Measurements from ENCODE around the gene SARS2. TPM values are rescaled to one million over a fixed set of nuclear protein-coding genes. Genes with fewer than 3 reads are reported as not detected.
A peak's percentile ranks its signal among the peaks of the same experiment; 100 is the strongest.

SARS2 gene
- total RNA-seq, 1 donor from 2014 or later, result 8.2 TPM

- no peak for TF ChIP-seq CTCF (IDR thresholded peaks at IDR 0.05; ENCODE audit: insufficient read depth, low read length, severe bottlenecking)
- H3K27me3 ChIP-seq (ENCODE audit: control insufficient read depth, insufficient read depth, low read length), result no peaks in the 10 kb centered on the region
- no peaks in the 10 kb centered on the region for H3K36me3 ChIP-seq (ENCODE audit: control insufficient read depth, insufficient read depth, low read length)
- no peak for DNase-seq (ENCODE audit: low read depth)
- H3K4me3 ChIP-seq (ENCODE audit: low read depth, low read length), result no peak overlapping the region
- FAIRE-seq, result no peak
These were observed 29.1 kb upstream of the SARS2 start for GRCh38 chr19:38959618-38960017.

- no peak for TF ChIP-seq CTCF (IDR thresholded peaks at IDR 0.05; ENCODE audit: insufficient read depth, low read length, severe bottlenecking)
- DNase-seq (ENCODE audit: low read depth) (no peak), FAIRE-seq (no peak)
- H3K4me3 ChIP-seq (ENCODE audit: low read depth, low read length), result no peak overlapping the region
- H3K27me3 ChIP-seq (ENCODE audit: control insufficient read depth, insufficient read depth, low read length), result no peaks in the 10 kb centered on the region
- H3K36me3 ChIP-seq (ENCODE audit: control insufficient read depth, insufficient read depth, low read length), result no peaks in the 10 kb centered on the region
These were observed 27.7 kb upstream of the SARS2 start for GRCh38 chr19:38958301-38958700.

- no peak for FAIRE-seq
- no peak for DNase-seq (ENCODE audit: low read depth)
- Histone ChIP-seq H3K36me3 (ENCODE audit: control insufficient read depth, insufficient read depth, low read length) (no peaks in the 10 kb centered on the region), H3K4me3 (ENCODE audit: low read depth, low read length) (no peak overlapping the region), H3K27me3 (ENCODE audit: control insufficient read depth, insufficient read depth, low read length) (no peaks in the 10 kb centered on the region)
- TF ChIP-seq CTCF (IDR thresholded peaks at IDR 0.05; ENCODE audit: insufficient read depth, low read length, severe bottlenecking), result no peak
These were observed 25.7 kb upstream of the SARS2 start for GRCh38 chr19:38956264-38956663.

GRCh38 chr19:38953677-38954076, 23.1 kb upstream of the SARS2 start:
- FAIRE-seq, result no peak
- Histone ChIP-seq H3K27me3 (ENCODE audit: control insufficient read depth, insufficient read depth, low read length) (no peaks in the 10 kb centered on the region), H3K36me3 (ENCODE audit: control insufficient read depth, insufficient read depth, low read length) (no peaks in the 10 kb centered on the region), H3K4me3 (ENCODE audit: low read depth, low read length) (no peak overlapping the region)
- no peak for DNase-seq (ENCODE audit: low read depth)
- TF ChIP-seq CTCF (IDR thresholded peaks at IDR 0.05; ENCODE audit: insufficient read depth, low read length, severe bottlenecking), result no peak

GRCh38 chr19:38952395-38953165, 22.0 kb upstream of the SARS2 start:
- Histone ChIP-seq H3K4me3 (ENCODE audit: low read depth, low read length) (no peak overlapping the region), H3K27me3 (ENCODE audit: control insufficient read depth, insufficient read depth, low read length) (no peaks in the 10 kb centered on the region), H3K36me3 (ENCODE audit: control insufficient read depth, insufficient read depth, low read length) (peaks cover 2% of the 10 kb centered on the region)
- FAIRE-seq (no peak), DNase-seq (ENCODE audit: low read depth) (peak; percentile 40)
- TF ChIP-seq CTCF (IDR thresholded peaks at IDR 0.05; ENCODE audit: insufficient read depth, low read length, severe bottlenecking), result peak; percentile 58

- Histone ChIP-seq H3K36me3 (ENCODE audit: control insufficient read depth, insufficient read depth, low read length) (peaks cover 3% of the 10 kb centered on the region), H3K27me3 (ENCODE audit: control insufficient read depth, insufficient read depth, low read length) (no peaks in the 10 kb centered on the region), H3K4me3 (ENCODE audit: low read depth, low read length) (no peak overlapping the region)
- no peak for DNase-seq (ENCODE audit: low read depth)
- no peak for FAIRE-seq
- TF ChIP-seq CTCF (IDR thresholded peaks at IDR 0.05; ENCODE audit: insufficient read depth, low read length, severe bottlenecking), result no peak
These were observed 20.6 kb upstream of the SARS2 start for GRCh38 chr19:38951187-38951586.

Data from bronchial epithelial cell (primary cell).